GM12878 (cell line): ENCODE results near the gene CTRB1. TPM values are rescaled to one million over a fixed set of nuclear protein-coding genes. Genes with fewer than 3 reads are reported as not detected.

ENCODE experiments used
- ATAC-seq: fragments of 200-7000 bp; cut with Tn5 transposase; 3 replicates; pipeline ENCODE4 v1.9.1; 2020; ENCODE audit warnings: mild to moderate bottlenecking, moderate library complexity
- BruUV-seq: library from RNA; stranded (reverse); fragments of 400-500 nt; replicated peaks from 2 replicates; lab custom pipeline; 2021; lab: Mats Ljungman, UMichigan
- CTCF ChIA-PET: fragments of 300-600 bp; sonication (Branson Sonifier 250); formaldehyde crosslinking; extraction: SDS; loops from one replicate; lab custom pipeline; 2021; ENCODE audit warnings: inconsistent platforms; lab: Yijun Ruan, JAX
- POLR2A ChIA-PET: fragments of 350-600 bp; formaldehyde crosslinking; extraction: SDS; loops from one replicate; lab custom pipeline; 2021; ENCODE audit warnings: inconsistent platforms; lab: Charles Lee
- RAD21 ChIA-PET: fragments of 300-600 bp; sonication (Branson Sonifier 250); formaldehyde crosslinking; loops from one replicate; lab custom pipeline; 2023; ENCODE audit warnings: antibody characterized with exemption; ENCODE audit not compliant: unreplicated experiment; lab: Charles Lee
- SMC1A ChIA-PET: fragments of 300-600 bp; sonication (Branson Sonifier 250); formaldehyde crosslinking; loops from one replicate; lab custom pipeline; 2023; ENCODE audit not compliant: unreplicated experiment, uncharacterized antibody; lab: Charles Lee
- DNase-seq: peaks from one replicate; pipeline ENCODE4 v3.0.0-alpha.2; 2011; ENCODE audit warnings: low read depth, low spot score
- FAIRE-seq: peaks from 3 replicates; lab custom pipeline; 2011; peaks lifted over from hg19 to GRCh38; lab: Jason Lieb, UNC
- H2AFZ ChIP-seq: 2 replicates; pipeline ENCODE4 v1.6.0; 2011; ENCODE audit warnings: low read depth, low read length, control low read depth; ENCODE audit not compliant: control insufficient read depth
- H3K27ac ChIP-seq: 2 replicates; pipeline ENCODE4 v1.5.1; 2011; ENCODE audit warnings: control low read depth; ENCODE audit not compliant: control insufficient read depth, insufficient read depth
- H3K27me3 ChIP-seq, 2 experiments: replicated peaks in 1 of 2; 2 replicates each; pipeline versions ENCODE4 v1.6.0 to v1.6.1; 2011; ENCODE audit warnings: low read length in 1 of 2; ENCODE audit not compliant: control insufficient read depth in 2 of 2, insufficient read depth in 2 of 2
- H3K36me3 ChIP-seq, 2 experiments: 2 replicates each; pipeline ENCODE4 v1.5.1; 2011; ENCODE audit warnings: low read length in 1 of 2; ENCODE audit not compliant: control insufficient read depth in 2 of 2, insufficient read depth in 2 of 2
- H3K4me1 ChIP-seq: 2 replicates; pipeline ENCODE4 v1.6.1; 2011; ENCODE audit warnings: mild to moderate bottlenecking, low read length, moderate library complexity, mixed read lengths; ENCODE audit not compliant: control insufficient read depth, insufficient read depth
- H3K4me2 ChIP-seq: 2 replicates; pipeline ENCODE4 v1.6.0; 2011; ENCODE audit warnings: control low read depth; ENCODE audit not compliant: control insufficient read depth, insufficient read depth
- H3K4me3 ChIP-seq: fragments of 200-600 bp; sonication (generic); 2 replicates; pipeline ENCODE4 v1.5.1; 2016
- H3K79me2 ChIP-seq: 2 replicates; pipeline ENCODE4 v1.6.0; 2011; ENCODE audit warnings: low read length; ENCODE audit not compliant: control insufficient read depth, insufficient read depth
- H3K9ac ChIP-seq: 2 replicates; pipeline ENCODE4 v1.8.0; 2011; ENCODE audit warnings: low read length, control low read depth, mixed read lengths; ENCODE audit not compliant: control insufficient read depth, insufficient read depth
- H3K9me3 ChIP-seq: replicated peaks from 3 replicates; pipeline ENCODE4 v1.5.1; 2011; ENCODE audit warnings: mild to moderate bottlenecking, low read length; ENCODE audit not compliant: control insufficient read depth, insufficient read depth
- H4K20me1 ChIP-seq: 2 replicates; pipeline ENCODE4 v1.6.0; 2011; ENCODE audit not compliant: control insufficient read depth, insufficient read depth
- ATF7 ChIP-seq: fragments of 450-650 bp; IDR thresholded peaks from 2 replicates; pipeline ENCODE4 v1.6.1; 2016; ENCODE audit warnings: low read depth, mild to moderate bottlenecking
- BCLAF1 ChIP-seq: fragments of 450-650 bp; IDR thresholded peaks from 2 replicates; pipeline ENCODE4 v1.6.1; 2017; ENCODE audit warnings: antibody characterized with exemption, mild to moderate bottlenecking, moderate library complexity
- CREM ChIP-seq: IDR thresholded peaks from 2 replicates; pipeline ENCODE4 v1.6.1; 2014; ENCODE audit warnings: antibody characterized with exemption, low read depth
- DPF2 ChIP-seq: fragments of 450-650 bp; IDR thresholded peaks from 2 replicates; pipeline ENCODE4 v1.6.1; 2017; ENCODE audit warnings: mild to moderate bottlenecking
- E2F4 ChIP-seq: IDR thresholded peaks from 2 replicates; pipeline ENCODE4 v1.6.1; 2012; ENCODE audit warnings: low read depth, low read length, improper control_type of control experiment
- EGR1 ChIP-seq, 2 experiments: IDR thresholded peaks; 1 replicate in 1 of 2; 2 replicates in 1 of 2; pipeline ENCODE4 v1.6.1; 2011 to 2012; ENCODE audit warnings: low read depth in 2 of 2, low read length in 2 of 2, borderline replicate concordance in 1 of 2, mild to moderate bottlenecking in 1 of 2, moderate library complexity in 1 of 2
- IKZF1 ChIP-seq: fragments of 450-650 bp; conservative IDR thresholded peaks from 2 replicates; pipeline ENCODE4 v1.6.1; 2017; ENCODE audit warnings: antibody characterized with exemption, mild to moderate bottlenecking
- JUND ChIP-seq: IDR thresholded peaks from 2 replicates; pipeline ENCODE4 v1.6.1; 2012; ENCODE audit warnings: low read depth, mild to moderate bottlenecking, low read length, improper control_type of control experiment, moderate library complexity
- RELB ChIP-seq: fragments of 450-650 bp; IDR thresholded peaks from 2 replicates; pipeline ENCODE4 v1.6.1; 2017; ENCODE audit warnings: low read depth, mild to moderate bottlenecking, moderate library complexity
- SPI1 ChIP-seq: IDR thresholded peaks from 2 replicates; pipeline ENCODE4 v1.6.1; 2011; ENCODE audit warnings: low read depth, mild to moderate bottlenecking, low read length, moderate library complexity, borderline replicate concordance; ENCODE audit not compliant: insufficient read depth
- TCF12 ChIP-seq: IDR thresholded peaks from 2 replicates; pipeline ENCODE4 v1.6.1; 2011; ENCODE audit warnings: low read depth, mild to moderate bottlenecking, low read length
- ZBTB11 ChIP-seq: fragments of 450-650 bp; formaldehyde crosslinking; IDR thresholded peaks from 2 replicates; pipeline ENCODE4 v1.5.0; 2022; ENCODE audit warnings: mild to moderate bottlenecking, missing genetic modification characterization
- ZSCAN29 ChIP-seq: fragments of 450-650 bp; IDR thresholded peaks from 2 replicates; pipeline ENCODE4 v1.6.1; 2017; ENCODE audit warnings: mild to moderate bottlenecking, moderate library complexity
- WGBS: methylation state at CpG from one replicate; pipeline ENCODE4 v1.1.6; 2016; ENCODE audit warnings: low lambda C conversion rate; ENCODE audit not compliant: insufficient replicate concordance, insufficient coverage; ENCODE audit errors: missing lambda C conversion rate; 5-methylcytosine and 5-hydroxymethylcytosine counted together
- in situ Hi-C: fragments of 300-500 bp; cut with MboI; formaldehyde crosslinking; loops from 9 replicates; pipeline ENCODE4 v1.14.3; 2018; ENCODE audit warnings: mixed read lengths
- intact Hi-C: fragments of 100-400 bp; cut with micrococcal nuclease; formaldehyde crosslinking; loops from one replicate; pipeline ENCODE4 v1.14.2; 2022; ENCODE audit not compliant: unreplicated experiment
- polyA plus RNA-seq, 11 experiments: library from polyadenylated mRNA; depleted of rRNA in 4 of 11; unstranded in 6 of 11; stranded (reverse) in 5 of 11; fragments of >200 nt; fragmentation: Nextera tagmentation in 4 of 11; fragmentation: Illumina TruSeq in 1 of 11; extraction: Ambion mirVana in 4 of 11; extraction: Trizol in 1 of 11; gene quantifications; 1 replicate in 1 of 11; 2 replicates in 10 of 11; pipeline versions ENCODE4 v1.2.1 to v1.2.3, GENCODE V29; 2011 to 2016; ENCODE audit warnings: inconsistent platforms in 2 of 11, missing spikeins in 2 of 11, low read depth in 1 of 11
- total RNA-seq, 4 experiments: library from RNA; depleted of rRNA in 3 of 4; stranded (reverse); fragments of >200 nt in 3 of 4; fragmentation: Illumina TruSeq in 1 of 4; extraction: Trizol in 1 of 4; gene quantifications; 2 replicates each; pipeline versions ENCODE4 v1.2.1 to v1.2.3, GENCODE V29; 2013 to 2021

The CTRB1 gene
- total and polyA plus RNA-seq, 10 of the 15 experiments (the other 5 are each of a cell fraction or from before 2014, with no cell fraction given): 0.28 to 4.4 TPM; not detected in 8

- no peak for DNase-seq
- in situ Hi-C loops (no loop called here), intact Hi-C loops (no loop called here)
- no peaks in the 10 kb centered on the region for H3K79me2 ChIP-seq
- BruUV-seq: no TSS peak
- no peak within 1 kb of the TSS for H3K4me3 ChIP-seq
- H3K27ac ChIP-seq: no peak within 1 kb of the TSS
- no peaks in the 10 kb centered on the region for H4K20me1 ChIP-seq
- no peak for FAIRE-seq
- ChIA-PET POLR2A (interaction anchor here (0.7 kb wide), 2 partner anchors 17 to 132 kb away, joined by 3 to 6 read pairs; no protein-coding TSS in a partner anchor), CTCF (interaction anchor here (0.6 to 0.8 kb wide), 2 partner anchors 195 to 404 kb away, joined by 3 to 4 read pairs; no protein-coding TSS in a partner anchor), SMC1A (no interaction called here), RAD21 (interaction anchor here (0.8 kb wide), 1 partner anchor 172 kb away, joined by 3 read pairs; no protein-coding TSS in a partner anchor)
- H2AFZ ChIP-seq: no peak within 1 kb of the TSS
- H3K36me3 ChIP-seq: no peaks in the 10 kb centered on the region
- H3K9me3 ChIP-seq: no peaks in the 10 kb centered on the region
- peaks cover 5% of the 10 kb centered on the region for H3K4me1 ChIP-seq
- H3K27me3 ChIP-seq: no peaks in the 10 kb centered on the region
- WGBS: 46% methylated on average over 24 of the region's 24 CpGs
- no peak within 1 kb of the TSS for H3K9ac ChIP-seq
- ATAC-seq: peak; percentile 69
- H3K4me2 ChIP-seq: peak within 1 kb of the TSS; percentile 68; the same call in 1 of the 2 replicates
- no peak for TF ChIP-seq ATF7
- no peak for TF ChIP-seq EGR1 (IDR thresholded peaks at IDR 0.05; ENCODE audit: borderline replicate concordance in 1 of 2, low read depth in 2 of 2, low read length in 2 of 2)
- no peak for TF ChIP-seq RELB
- TF ChIP-seq IKZF1: no peak
- no peak for TF ChIP-seq ZSCAN29
- 0 out of 2 replicates have a peak, but pooled peaks have one; percentile 16 for TF ChIP-seq DPF2
- no peak for TF ChIP-seq ZBTB11 (CRISPR knock-in tag)
- TF ChIP-seq SPI1: no peak
- no peak for TF ChIP-seq E2F4
- TF ChIP-seq CREM: no peak
- TF ChIP-seq JUND: no peak
- no peak for TF ChIP-seq BCLAF1
- TF ChIP-seq TCF12: 0 out of 2 replicates have a peak, but pooled peaks have one; percentile 17
These were observed 11.9 kb upstream of the CTRB1 start, which contains the start of gene CTRB2 for GRCh38 chr16:75206749-75207451. Gene CTRB2, minus strand, starts transcription at chr16:75207161. Its CDS starts 20 bp downstream, at chr16:75207141.
